Panc1 (cell line): ENCODE results near the gene GMPPB.

Experiments
- CTCF ChIP-seq: fragments of 450-650 bp; IDR thresholded peaks from 2 replicates; pipeline ENCODE4 v1.5.1; 2017; ENCODE audit warnings: mild to moderate bottlenecking
- POLR2AphosphoS5 ChIP-seq: IDR thresholded peaks from 2 replicates; pipeline ENCODE4 v1.6.1; 2012; ENCODE audit warnings: mild to moderate bottlenecking, low read depth, low read length, moderate library complexity
- SIN3A ChIP-seq: IDR thresholded peaks from 2 replicates; pipeline ENCODE4 v1.6.1; 2012; ENCODE audit warnings: low read depth, mild to moderate bottlenecking, low read length, moderate library complexity, borderline replicate concordance; ENCODE audit not compliant: insufficient read depth

DNA sequence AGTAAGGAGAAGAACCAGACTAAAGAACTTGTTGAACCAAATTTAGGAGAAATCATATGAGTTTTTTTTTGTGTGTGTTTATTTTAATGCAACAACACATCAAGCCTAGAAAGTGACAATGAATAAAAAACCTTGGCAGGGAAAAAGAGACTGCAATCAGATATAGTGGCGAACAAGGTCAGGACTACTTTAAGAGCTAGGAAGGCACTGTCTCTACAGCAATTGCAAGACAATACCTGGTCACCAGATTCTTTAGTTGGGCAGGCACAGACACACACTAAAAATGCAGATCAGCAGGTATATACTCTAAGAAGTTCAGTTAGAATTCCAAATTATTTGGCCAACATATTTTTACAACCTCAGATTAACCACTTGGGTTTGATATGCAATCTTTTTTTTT lies 30.8 kb upstream of the GMPPB start:
- no peak for TF ChIP-seq CTCF
- no peak for TF ChIP-seq SIN3A
- TF ChIP-seq POLR2AphosphoS5: no peak
